ENCODE results near the gene ZBTB1. TPM values are rescaled to one million over a fixed set of nuclear protein-coding genes. Genes with fewer than 3 reads are reported as not detected.

Gene ZBTB1
- total RNA-seq, 1 experiment from 2014 or later = 24.7 TPM

DNA sequence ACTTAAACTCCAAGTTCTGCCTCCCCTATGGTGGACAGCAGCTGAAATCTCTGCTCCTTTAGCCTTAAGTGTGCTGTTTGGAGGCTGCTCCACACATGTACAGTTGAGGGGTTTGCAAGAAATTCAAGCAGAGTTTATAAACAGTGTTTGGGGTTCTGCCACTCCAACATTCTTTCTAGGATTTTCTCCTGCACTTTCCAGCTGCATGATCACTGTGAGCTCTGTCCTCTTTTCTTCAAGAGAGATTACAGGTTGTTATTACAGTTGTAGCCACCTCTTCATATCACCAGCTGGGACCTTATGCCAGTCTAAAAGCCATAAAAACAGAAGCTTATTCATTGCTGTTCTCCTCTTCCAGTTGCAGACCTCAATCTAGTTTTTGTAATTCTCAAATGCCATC is 9.3 kb upstream of the ZBTB1 start:
- TF ChIP-seq MLX (CRISPR knock-in tag; IDR thresholded peaks at IDR 0.05) = no peak
- no peak for TF ChIP-seq NR1H2 (CRISPR knock-in tag; IDR thresholded peaks at IDR 0.05)
- ChIA-PET POLR2A (interaction anchor here (0.5 kb wide), 1 partner anchor 9 kb away, joined by 3 read pairs; the partner anchor contains the start of gene ZBTB1), CTCF (interaction anchor here (2.1 kb wide), 1 partner anchor 65 kb away, joined by 5 read pairs; no protein-coding TSS in a partner anchor)
- H3K4me3 Mint-ChIP-seq = no peak overlapping the region
- H3K9me3 Mint-ChIP-seq = no peaks in the 10 kb centered on the region
- no peaks in the 10 kb centered on the region for H3K27me3 Mint-ChIP-seq (ENCODE audit: low read depth)
- no peak overlapping the region for H3K27ac Mint-ChIP-seq
- peaks cover 21% of the 10 kb centered on the region for H3K36me3 Mint-ChIP-seq
- DNase-seq (ENCODE audit: low spot score) (no peak), ATAC-seq (no peak)
- H3K4me1 Mint-ChIP-seq = no peaks in the 10 kb centered on the region

- no peak for ATAC-seq
- no peaks in the 10 kb centered on the region for H3K9me3 Mint-ChIP-seq
- peaks cover 6% of the 10 kb centered on the region for H3K4me1 Mint-ChIP-seq
- H3K4me3 Mint-ChIP-seq = no peak overlapping the region
- DNase-seq (ENCODE audit: low spot score) = no peak
- ChIA-PET POLR2A (interaction anchor here (0.6 kb wide), 1 partner anchor 12 kb away, joined by 3 read pairs; no protein-coding TSS in a partner anchor), CTCF (interaction anchor here (1.0 kb wide), 1 partner anchor 67 kb away, joined by 4 read pairs; no protein-coding TSS in a partner anchor)
- TF ChIP-seq EMX1 (CRISPR knock-in tag; IDR thresholded peaks at IDR 0.05) (no peak), SOX15 (CRISPR knock-in tag; IDR thresholded peaks at IDR 0.05) (no peak), ZNF532 (CRISPR knock-in tag; IDR thresholded peaks at IDR 0.05; ENCODE audit: borderline replicate concordance) (no peak), SMAD3 (CRISPR knock-in tag; IDR thresholded peaks at IDR 0.05; ENCODE audit: borderline replicate concordance) (no peak), TEAD4 (CRISPR knock-in tag; IDR thresholded peaks at IDR 0.05) (no peak), TCF7 (CRISPR knock-in tag; IDR thresholded peaks at IDR 0.05; ENCODE audit: low read depth) (no peak), ZNF219 (CRISPR knock-in tag; IDR thresholded peaks at IDR 0.05; ENCODE audit: borderline replicate concordance) (no peak), ZNF121 (CRISPR knock-in tag; IDR thresholded peaks at IDR 0.05) (no peak)
- TF ChIP-seq, protein P1, sequence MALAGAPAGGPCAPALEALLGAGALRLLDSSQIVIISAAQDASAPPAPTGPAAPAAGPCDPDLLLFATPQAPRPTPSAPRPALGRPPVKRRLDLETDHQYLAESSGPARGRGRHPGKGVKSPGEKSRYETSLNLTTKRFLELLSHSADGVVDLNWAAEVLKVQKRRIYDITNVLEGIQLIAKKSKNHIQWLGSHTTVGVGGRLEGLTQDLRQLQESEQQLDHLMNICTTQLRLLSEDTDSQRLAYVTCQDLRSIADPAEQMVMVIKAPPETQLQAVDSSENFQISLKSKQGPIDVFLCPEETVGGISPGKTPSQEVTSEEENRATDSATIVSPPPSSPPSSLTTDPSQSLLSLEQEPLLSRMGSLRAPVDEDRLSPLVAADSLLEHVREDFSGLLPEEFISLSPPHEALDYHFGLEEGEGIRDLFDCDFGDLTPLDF (CRISPR knock-in tag; IDR thresholded peaks at IDR 0.05) = no peak
- TF ChIP-seq, protein P2, sequence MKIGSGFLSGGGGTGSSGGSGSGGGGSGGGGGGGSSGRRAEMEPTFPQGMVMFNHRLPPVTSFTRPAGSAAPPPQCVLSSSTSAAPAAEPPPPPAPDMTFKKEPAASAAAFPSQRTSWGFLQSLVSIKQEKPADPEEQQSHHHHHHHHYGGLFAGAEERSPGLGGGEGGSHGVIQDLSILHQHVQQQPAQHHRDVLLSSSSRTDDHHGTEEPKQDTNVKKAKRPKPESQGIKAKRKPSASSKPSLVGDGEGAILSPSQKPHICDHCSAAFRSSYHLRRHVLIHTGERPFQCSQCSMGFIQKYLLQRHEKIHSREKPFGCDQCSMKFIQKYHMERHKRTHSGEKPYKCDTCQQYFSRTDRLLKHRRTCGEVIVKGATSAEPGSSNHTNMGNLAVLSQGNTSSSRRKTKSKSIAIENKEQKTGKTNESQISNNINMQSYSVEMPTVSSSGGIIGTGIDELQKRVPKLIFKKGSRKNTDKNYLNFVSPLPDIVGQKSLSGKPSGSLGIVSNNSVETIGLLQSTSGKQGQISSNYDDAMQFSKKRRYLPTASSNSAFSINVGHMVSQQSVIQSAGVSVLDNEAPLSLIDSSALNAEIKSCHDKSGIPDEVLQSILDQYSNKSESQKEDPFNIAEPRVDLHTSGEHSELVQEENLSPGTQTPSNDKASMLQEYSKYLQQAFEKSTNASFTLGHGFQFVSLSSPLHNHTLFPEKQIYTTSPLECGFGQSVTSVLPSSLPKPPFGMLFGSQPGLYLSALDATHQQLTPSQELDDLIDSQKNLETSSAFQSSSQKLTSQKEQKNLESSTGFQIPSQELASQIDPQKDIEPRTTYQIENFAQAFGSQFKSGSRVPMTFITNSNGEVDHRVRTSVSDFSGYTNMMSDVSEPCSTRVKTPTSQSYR (CRISPR knock-in tag; IDR thresholded peaks at IDR 0.05) = no peak
- no peaks in the 10 kb centered on the region for H3K27me3 Mint-ChIP-seq (ENCODE audit: low read depth)
- peak overlapping the region; percentile 73; the same call in 1 of the 2 replicates for H3K27ac Mint-ChIP-seq
- H3K36me3 Mint-ChIP-seq = peaks cover 9% of the 10 kb centered on the region
These were observed 7.8 kb upstream of the ZBTB1 start for GRCh38 chr14:64496764-64497163.

- H3K27ac Mint-ChIP-seq = no peak overlapping the region
- CTCF ChIA-PET = interaction anchor here (3.3 kb wide), 1 partner anchor 11 kb away, joined by 10 read pairs; no protein-coding TSS in a partner anchor
- H3K4me3 Mint-ChIP-seq = no peak overlapping the region
- TF ChIP-seq PRDM15 (CRISPR knock-in tag; IDR thresholded peaks at IDR 0.05) (no peak), PRRX2 (CRISPR knock-in tag; IDR thresholded peaks at IDR 0.05) (no peak), GABPB1 (CRISPR knock-in tag; IDR thresholded peaks at IDR 0.05) (no peak), NFATC4 (CRISPR knock-in tag; IDR thresholded peaks at IDR 0.05) (no peak)
- TF ChIP-seq, protein P2 (CRISPR knock-in tag; IDR thresholded peaks at IDR 0.05) = no peak
These were observed 4.5 kb upstream of the ZBTB1 start for GRCh38 chr14:64500088-64500487.

More at GRCh38 chr14:64500088-64500487, 4.5 kb upstream of the ZBTB1 start:
- peaks cover 18% of the 10 kb centered on the region for H3K4me1 Mint-ChIP-seq
- ATAC-seq (no peak), DNase-seq (ENCODE audit: low spot score) (no peak)
- no peaks in the 10 kb centered on the region for H3K9me3 Mint-ChIP-seq
- peaks cover 9% of the 10 kb centered on the region for H3K36me3 Mint-ChIP-seq
- POLR2A ChIA-PET = no interaction called here
- H3K27me3 Mint-ChIP-seq (ENCODE audit: low read depth) = no peaks in the 10 kb centered on the region
